ENCODE measurements around the gene CAMK1D. TPM values are rescaled to one million over a fixed set of nuclear protein-coding genes. Genes with fewer than 3 reads are reported as not detected.
A peak's percentile ranks its signal among the peaks of the same experiment; 100 is the strongest.

Gene CAMK1D
- total and polyA plus RNA-seq, 2 experiments from 2014 or later, result 2.0 to 3.8 TPM

GRCh38 chr10:12823328-12823727 is 474.0 kb downstream of the CAMK1D start:
- DNase-seq (ENCODE audit: low read depth in 1 of 2, low spot score in 1 of 2), result no peak
- TF ChIP-seq CTCF (IDR thresholded peaks at IDR 0.05; ENCODE audit: low read depth, low read length), result no peak
- H3K4me1 ChIP-seq (ENCODE audit: low read depth), result peaks cover 11% of the 10 kb centered on the region
- H3K9me3 ChIP-seq (ENCODE audit: low read depth), result no peaks in the 10 kb centered on the region
- H3K4me3 ChIP-seq, result no peak overlapping the region
- peak overlapping the region; percentile 47 for H3K27ac ChIP-seq
- no peaks in the 10 kb centered on the region for H3K36me3 ChIP-seq
- no peaks in the 10 kb centered on the region for H3K27me3 ChIP-seq

GRCh38 chr10:12825260-12825849 is 476.0 kb downstream of the CAMK1D start:
- Histone ChIP-seq H3K36me3 (no peaks in the 10 kb centered on the region), H3K9me3 (ENCODE audit: low read depth) (no peaks in the 10 kb centered on the region), H3K27me3 (no peaks in the 10 kb centered on the region), H3K4me3 (no peak overlapping the region), H3K4me1 (ENCODE audit: low read depth) (peaks cover 11% of the 10 kb centered on the region), H3K27ac (no peak overlapping the region)
- TF ChIP-seq CTCF (IDR thresholded peaks at IDR 0.05; ENCODE audit: low read depth, low read length), result no peak
- DNase-seq (ENCODE audit: low read depth in 1 of 2, low spot score in 1 of 2), result peak in 1 of 2 donors; percentile 27

- Histone ChIP-seq H3K9me3 (ENCODE audit: low read depth) (no peaks in the 10 kb centered on the region), H3K27me3 (no peaks in the 10 kb centered on the region), H3K4me1 (ENCODE audit: low read depth) (peaks cover 11% of the 10 kb centered on the region), H3K36me3 (no peaks in the 10 kb centered on the region), H3K27ac (no peak overlapping the region), H3K4me3 (no peak overlapping the region)
- TF ChIP-seq CTCF (IDR thresholded peaks at IDR 0.05; ENCODE audit: low read depth, low read length), result no peak
- no peak for DNase-seq (ENCODE audit: low read depth in 1 of 2, low spot score in 1 of 2)
Measured at GRCh38 chr10:12826800-12827372, 477.5 kb downstream of the CAMK1D start.

- Histone ChIP-seq H3K27ac (no peak overlapping the region), H3K36me3 (no peaks in the 10 kb centered on the region), H3K4me1 (ENCODE audit: low read depth) (no peaks in the 10 kb centered on the region), H3K27me3 (no peaks in the 10 kb centered on the region), H3K9me3 (ENCODE audit: low read depth) (no peaks in the 10 kb centered on the region), H3K4me3 (no peak overlapping the region)
- TF ChIP-seq CTCF (IDR thresholded peaks at IDR 0.05; ENCODE audit: low read depth, low read length), result no peak
- no peak for DNase-seq (ENCODE audit: low read depth in 1 of 2, low spot score in 1 of 2)
Measured at GRCh38 chr10:12828736-12829135, 479.4 kb downstream of the CAMK1D start.

GRCh38 chr10:12829831-12830390 is 480.6 kb downstream of the CAMK1D start:
- no peak overlapping the region for H3K27ac ChIP-seq
- TF ChIP-seq CTCF (IDR thresholded peaks at IDR 0.05; ENCODE audit: low read depth, low read length), result no peak
- no peaks in the 10 kb centered on the region for H3K27me3 ChIP-seq
- no peak for DNase-seq (ENCODE audit: low read depth in 1 of 2, low spot score in 1 of 2)
- no peak overlapping the region for H3K4me3 ChIP-seq
- H3K4me1 ChIP-seq (ENCODE audit: low read depth), result no peaks in the 10 kb centered on the region
- H3K36me3 ChIP-seq, result no peaks in the 10 kb centered on the region
- H3K9me3 ChIP-seq (ENCODE audit: low read depth), result no peaks in the 10 kb centered on the region

Measured in cardiac muscle cell (in vitro differentiated cells and primary cell).